WTC11 (cell line): ENCODE results near the gene KCNQ4. TPM values are rescaled to one million over a fixed set of nuclear protein-coding genes. Genes with fewer than 3 reads are reported as not detected.

ENCODE experiments used
- ATAC-seq: fragments of 200-7000 bp; cut with Tn5 transposase; 2 replicates; pipeline ENCODE4 v1.10.0; 2021; ENCODE audit warnings: mild to moderate bottlenecking, moderate library complexity
- CTCF ChIA-PET: fragments of 300-600 bp; sonication (Branson Sonifier 250); formaldehyde crosslinking; loops from one replicate; lab custom pipeline; 2021; ENCODE audit warnings: antibody characterized with exemption; lab: Charles Lee
- POLR2A ChIA-PET: fragments of 350-600 bp; sonication (Branson Sonifier 250); formaldehyde crosslinking; loops from one replicate; lab custom pipeline; 2021; ENCODE audit warnings: antibody characterized with exemption; lab: Charles Lee
- DNase-seq: peaks from one replicate; pipeline ENCODE4 v3.0.0; 2021; ENCODE audit warnings: low spot score
- H3K27ac Mint-ChIP-seq: 2 replicates; pipeline ENCODE4 v1.8.0; 2021; ENCODE audit warnings: mixed read lengths
- H3K27me3 Mint-ChIP-seq: 2 replicates; pipeline ENCODE4 v1.8.0; 2021; ENCODE audit warnings: low read depth, mild to moderate bottlenecking, moderate library complexity, mixed read lengths
- H3K36me3 Mint-ChIP-seq: 2 replicates; pipeline ENCODE4 v1.8.0; 2021; ENCODE audit warnings: mixed read lengths
- H3K4me1 Mint-ChIP-seq: 2 replicates; pipeline ENCODE4 v1.8.0; 2022; ENCODE audit warnings: mixed read lengths
- H3K4me3 Mint-ChIP-seq: 2 replicates; pipeline ENCODE4 v1.8.0; 2021; ENCODE audit warnings: mild to moderate bottlenecking, moderate library complexity, mixed read lengths
- H3K9me3 Mint-ChIP-seq: 2 replicates; pipeline ENCODE4 v1.8.0; 2021; ENCODE audit warnings: mixed read lengths
- ATF2 ChIP-seq: sonication (generic); formaldehyde crosslinking; IDR thresholded peaks from 2 replicates; pipeline ENCODE4 v1.8.1; 2022; ENCODE audit warnings: low read depth, missing genetic modification reagents, borderline replicate concordance
- ATF3 ChIP-seq: sonication (generic); formaldehyde crosslinking; conservative IDR thresholded peaks from 2 replicates; pipeline ENCODE4 v1.8.1; 2022; ENCODE audit warnings: mild to moderate bottlenecking, missing genetic modification reagents
- CREM ChIP-seq: sonication (generic); formaldehyde crosslinking; IDR thresholded peaks from 2 replicates; pipeline ENCODE4 v1.8.1; 2022; ENCODE audit warnings: mild to moderate bottlenecking, missing genetic modification reagents, moderate library complexity
- NFE2L1 ChIP-seq: sonication (generic); formaldehyde crosslinking; IDR thresholded peaks from 2 replicates; pipeline ENCODE4 v1.8.1; 2023; ENCODE audit warnings: missing genetic modification reagents
- TCF7 ChIP-seq: sonication (generic); formaldehyde crosslinking; IDR thresholded peaks from 2 replicates; pipeline ENCODE4 v1.8.0; 2022; ENCODE audit warnings: mild to moderate bottlenecking, low read depth, missing genetic modification reagents, moderate library complexity
- TEAD4 ChIP-seq: sonication (generic); formaldehyde crosslinking; IDR thresholded peaks from 2 replicates; pipeline ENCODE4 v1.8.0; 2022; ENCODE audit warnings: mild to moderate bottlenecking, missing genetic modification reagents
- ZNF121 ChIP-seq: sonication (generic); formaldehyde crosslinking; IDR thresholded peaks from 2 replicates; pipeline ENCODE4 v1.8.0; 2023; ENCODE audit warnings: missing genetic modification reagents
- ZNF512 ChIP-seq: sonication (generic); formaldehyde crosslinking; IDR thresholded peaks from 2 replicates; pipeline ENCODE4 v1.8.1; 2022; ENCODE audit warnings: missing genetic modification reagents, borderline replicate concordance
- total RNA-seq: library from RNA; stranded (reverse); gene quantifications from 3 replicates; pipeline ENCODE4 v1.2.3, GENCODE V29; 2021
- TF ChIP-seq, protein P1 (sequence below): fragments of 250-450 bp; sonication (Bioruptor Pico); IDR thresholded peaks from 2 replicates; pipeline ENCODE4 v1.9.0; 2021; ENCODE audit warnings: mild to moderate bottlenecking
- TF ChIP-seq, protein P2 (sequence below): fragments of 250-450 bp; sonication (Bioruptor Pico); IDR thresholded peaks from 2 replicates; pipeline ENCODE4 v1.9.0; 2021; ENCODE audit warnings: mild to moderate bottlenecking
- TF ChIP-seq, protein P3 (sequence below): sonication (generic); formaldehyde crosslinking; IDR thresholded peaks from 2 replicates; pipeline ENCODE4 v1.8.0; 2023; ENCODE audit warnings: missing genetic modification reagents, mild to moderate bottlenecking, borderline replicate concordance
- TF ChIP-seq, protein P4 (sequence below): sonication (generic); formaldehyde crosslinking; IDR thresholded peaks from 2 replicates; pipeline ENCODE4 v1.8.0; 2022; ENCODE audit warnings: missing genetic modification reagents
- TF ChIP-seq, protein P5 (sequence below): sonication (generic); formaldehyde crosslinking; IDR thresholded peaks from 2 replicates; pipeline ENCODE4 v1.8.1; 2023; ENCODE audit warnings: mild to moderate bottlenecking, missing genetic modification reagents, moderate library complexity

KCNQ4 gene
- total RNA-seq, 1 experiment from 2014 or later: 4.0 TPM

- ATAC-seq: no peak
These were observed 2.6 kb upstream of the KCNQ4 start for GRCh38 chr1:40780678-40781607.

More at GRCh38 chr1:40780678-40781607, 2.6 kb upstream of the KCNQ4 start:
- POLR2A ChIA-PET: no interaction called here
- TF ChIP-seq TEAD4 (CRISPR knock-in tag) (no peak), TCF7 (CRISPR knock-in tag) (no peak), ZNF121 (CRISPR knock-in tag) (no peak), ATF3 (CRISPR knock-in tag) (no peak), NFE2L1 (CRISPR knock-in tag) (no peak), CREM (CRISPR knock-in tag) (no peak), ATF2 (CRISPR knock-in tag) (no peak), ZNF512 (CRISPR knock-in tag) (no peak)
- TF ChIP-seq, protein P1, sequence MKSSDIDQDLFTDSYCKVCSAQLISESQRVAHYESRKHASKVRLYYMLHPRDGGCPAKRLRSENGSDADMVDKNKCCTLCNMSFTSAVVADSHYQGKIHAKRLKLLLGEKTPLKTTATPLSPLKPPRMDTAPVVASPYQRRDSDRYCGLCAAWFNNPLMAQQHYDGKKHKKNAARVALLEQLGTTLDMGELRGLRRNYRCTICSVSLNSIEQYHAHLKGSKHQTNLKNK (CRISPR knock-in tag): no peak
- TF ChIP-seq, protein P2, sequence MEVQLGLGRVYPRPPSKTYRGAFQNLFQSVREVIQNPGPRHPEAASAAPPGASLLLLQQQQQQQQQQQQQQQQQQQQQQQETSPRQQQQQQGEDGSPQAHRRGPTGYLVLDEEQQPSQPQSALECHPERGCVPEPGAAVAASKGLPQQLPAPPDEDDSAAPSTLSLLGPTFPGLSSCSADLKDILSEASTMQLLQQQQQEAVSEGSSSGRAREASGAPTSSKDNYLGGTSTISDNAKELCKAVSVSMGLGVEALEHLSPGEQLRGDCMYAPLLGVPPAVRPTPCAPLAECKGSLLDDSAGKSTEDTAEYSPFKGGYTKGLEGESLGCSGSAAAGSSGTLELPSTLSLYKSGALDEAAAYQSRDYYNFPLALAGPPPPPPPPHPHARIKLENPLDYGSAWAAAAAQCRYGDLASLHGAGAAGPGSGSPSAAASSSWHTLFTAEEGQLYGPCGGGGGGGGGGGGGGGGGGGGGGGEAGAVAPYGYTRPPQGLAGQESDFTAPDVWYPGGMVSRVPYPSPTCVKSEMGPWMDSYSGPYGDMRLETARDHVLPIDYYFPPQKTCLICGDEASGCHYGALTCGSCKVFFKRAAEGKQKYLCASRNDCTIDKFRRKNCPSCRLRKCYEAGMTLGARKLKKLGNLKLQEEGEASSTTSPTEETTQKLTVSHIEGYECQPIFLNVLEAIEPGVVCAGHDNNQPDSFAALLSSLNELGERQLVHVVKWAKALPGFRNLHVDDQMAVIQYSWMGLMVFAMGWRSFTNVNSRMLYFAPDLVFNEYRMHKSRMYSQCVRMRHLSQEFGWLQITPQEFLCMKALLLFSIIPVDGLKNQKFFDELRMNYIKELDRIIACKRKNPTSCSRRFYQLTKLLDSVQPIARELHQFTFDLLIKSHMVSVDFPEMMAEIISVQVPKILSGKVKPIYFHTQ (CRISPR knock-in tag): no peak
- TF ChIP-seq, protein P3, sequence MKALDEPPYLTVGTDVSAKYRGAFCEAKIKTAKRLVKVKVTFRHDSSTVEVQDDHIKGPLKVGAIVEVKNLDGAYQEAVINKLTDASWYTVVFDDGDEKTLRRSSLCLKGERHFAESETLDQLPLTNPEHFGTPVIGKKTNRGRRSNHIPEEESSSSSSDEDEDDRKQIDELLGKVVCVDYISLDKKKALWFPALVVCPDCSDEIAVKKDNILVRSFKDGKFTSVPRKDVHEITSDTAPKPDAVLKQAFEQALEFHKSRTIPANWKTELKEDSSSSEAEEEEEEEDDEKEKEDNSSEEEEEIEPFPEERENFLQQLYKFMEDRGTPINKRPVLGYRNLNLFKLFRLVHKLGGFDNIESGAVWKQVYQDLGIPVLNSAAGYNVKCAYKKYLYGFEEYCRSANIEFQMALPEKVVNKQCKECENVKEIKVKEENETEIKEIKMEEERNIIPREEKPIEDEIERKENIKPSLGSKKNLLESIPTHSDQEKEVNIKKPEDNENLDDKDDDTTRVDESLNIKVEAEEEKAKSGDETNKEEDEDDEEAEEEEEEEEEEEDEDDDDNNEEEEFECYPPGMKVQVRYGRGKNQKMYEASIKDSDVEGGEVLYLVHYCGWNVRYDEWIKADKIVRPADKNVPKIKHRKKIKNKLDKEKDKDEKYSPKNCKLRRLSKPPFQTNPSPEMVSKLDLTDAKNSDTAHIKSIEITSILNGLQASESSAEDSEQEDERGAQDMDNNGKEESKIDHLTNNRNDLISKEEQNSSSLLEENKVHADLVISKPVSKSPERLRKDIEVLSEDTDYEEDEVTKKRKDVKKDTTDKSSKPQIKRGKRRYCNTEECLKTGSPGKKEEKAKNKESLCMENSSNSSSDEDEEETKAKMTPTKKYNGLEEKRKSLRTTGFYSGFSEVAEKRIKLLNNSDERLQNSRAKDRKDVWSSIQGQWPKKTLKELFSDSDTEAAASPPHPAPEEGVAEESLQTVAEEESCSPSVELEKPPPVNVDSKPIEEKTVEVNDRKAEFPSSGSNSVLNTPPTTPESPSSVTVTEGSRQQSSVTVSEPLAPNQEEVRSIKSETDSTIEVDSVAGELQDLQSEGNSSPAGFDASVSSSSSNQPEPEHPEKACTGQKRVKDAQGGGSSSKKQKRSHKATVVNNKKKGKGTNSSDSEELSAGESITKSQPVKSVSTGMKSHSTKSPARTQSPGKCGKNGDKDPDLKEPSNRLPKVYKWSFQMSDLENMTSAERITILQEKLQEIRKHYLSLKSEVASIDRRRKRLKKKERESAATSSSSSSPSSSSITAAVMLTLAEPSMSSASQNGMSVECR (CRISPR knock-in tag): no peak
- TF ChIP-seq, protein P4, sequence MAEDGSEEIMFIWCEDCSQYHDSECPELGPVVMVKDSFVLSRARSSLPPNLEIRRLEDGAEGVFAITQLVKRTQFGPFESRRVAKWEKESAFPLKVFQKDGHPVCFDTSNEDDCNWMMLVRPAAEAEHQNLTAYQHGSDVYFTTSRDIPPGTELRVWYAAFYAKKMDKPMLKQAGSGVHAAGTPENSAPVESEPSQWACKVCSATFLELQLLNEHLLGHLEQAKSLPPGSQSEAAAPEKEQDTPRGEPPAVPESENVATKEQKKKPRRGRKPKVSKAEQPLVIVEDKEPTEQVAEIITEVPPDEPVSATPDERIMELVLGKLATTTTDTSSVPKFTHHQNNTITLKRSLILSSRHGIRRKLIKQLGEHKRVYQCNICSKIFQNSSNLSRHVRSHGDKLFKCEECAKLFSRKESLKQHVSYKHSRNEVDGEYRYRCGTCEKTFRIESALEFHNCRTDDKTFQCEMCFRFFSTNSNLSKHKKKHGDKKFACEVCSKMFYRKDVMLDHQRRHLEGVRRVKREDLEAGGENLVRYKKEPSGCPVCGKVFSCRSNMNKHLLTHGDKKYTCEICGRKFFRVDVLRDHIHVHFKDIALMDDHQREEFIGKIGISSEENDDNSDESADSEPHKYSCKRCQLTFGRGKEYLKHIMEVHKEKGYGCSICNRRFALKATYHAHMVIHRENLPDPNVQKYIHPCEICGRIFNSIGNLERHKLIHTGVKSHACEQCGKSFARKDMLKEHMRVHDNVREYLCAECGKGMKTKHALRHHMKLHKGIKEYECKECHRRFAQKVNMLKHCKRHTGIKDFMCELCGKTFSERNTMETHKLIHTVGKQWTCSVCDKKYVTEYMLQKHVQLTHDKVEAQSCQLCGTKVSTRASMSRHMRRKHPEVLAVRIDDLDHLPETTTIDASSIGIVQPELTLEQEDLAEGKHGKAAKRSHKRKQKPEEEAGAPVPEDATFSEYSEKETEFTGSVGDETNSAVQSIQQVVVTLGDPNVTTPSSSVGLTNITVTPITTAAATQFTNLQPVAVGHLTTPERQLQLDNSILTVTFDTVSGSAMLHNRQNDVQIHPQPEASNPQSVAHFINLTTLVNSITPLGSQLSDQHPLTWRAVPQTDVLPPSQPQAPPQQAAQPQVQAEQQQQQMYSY (CRISPR knock-in tag): no peak
- TF ChIP-seq, protein P5, sequence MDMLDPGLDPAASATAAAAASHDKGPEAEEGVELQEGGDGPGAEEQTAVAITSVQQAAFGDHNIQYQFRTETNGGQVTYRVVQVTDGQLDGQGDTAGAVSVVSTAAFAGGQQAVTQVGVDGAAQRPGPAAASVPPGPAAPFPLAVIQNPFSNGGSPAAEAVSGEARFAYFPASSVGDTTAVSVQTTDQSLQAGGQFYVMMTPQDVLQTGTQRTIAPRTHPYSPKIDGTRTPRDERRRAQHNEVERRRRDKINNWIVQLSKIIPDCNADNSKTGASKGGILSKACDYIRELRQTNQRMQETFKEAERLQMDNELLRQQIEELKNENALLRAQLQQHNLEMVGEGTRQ (CRISPR knock-in tag): no peak
- Mint-ChIP-seq H3K4me3 (peak overlapping the region; percentile 38; the same call in 1 of the 2 replicates), H3K27ac (no peak overlapping the region), H3K36me3 (peaks cover 20% of the 10 kb centered on the region), H3K27me3 (peaks cover 49% of the 10 kb centered on the region), H3K4me1 (peaks cover 27% of the 10 kb centered on the region), H3K9me3 (peaks cover 16% of the 10 kb centered on the region)
- CTCF ChIA-PET: interaction anchor here (1.1 to 3.7 kb wide), 4 partner anchors 11 to 172 kb away, joined by 3 to 18 read pairs (median 10); partner anchors contain the start of gene CITED4
- no peak for DNase-seq
